Neural cell (in vitro differentiated cells): Measurements from ENCODE around the gene SLIT3. TPM values are rescaled to one million over a fixed set of nuclear protein-coding genes. Genes with fewer than 3 reads are reported as not detected.
A peak's percentile ranks its signal among the peaks of the same experiment; 100 is the strongest.

Source experiments
- H2AFZ ChIP-seq: fragments of 200-600, 300-800 bp; sonication (generic), shearing (Covaris generic); 2 replicates; pipeline ENCODE4 v1.6.0; 2014; ENCODE audit warnings: low read depth, mild to moderate bottlenecking, antibody characterized with exemption, low read length, moderate library complexity
- H3F3A ChIP-seq: fragments of 200-600 bp; shearing (Covaris generic); 2 replicates; pipeline ENCODE4 v1.6.1; 2016; ENCODE audit warnings: mild to moderate bottlenecking, moderate library complexity, mixed read lengths, antibody characterized with exemption, low read length; ENCODE audit not compliant: insufficient read depth, poor library complexity, severe bottlenecking
- H3K27ac ChIP-seq: fragments of 200-600, 300-800 bp; sonication (generic), shearing (Covaris generic); 2 replicates; pipeline ENCODE4 v1.5.1; 2014; ENCODE audit warnings: mild to moderate bottlenecking, low read length, moderate library complexity
- H3K27me3 ChIP-seq: fragments of 300-800, 200-600 bp; sonication (generic), shearing (Covaris generic); 2 replicates; pipeline ENCODE4 v1.6.0; 2014; ENCODE audit warnings: mild to moderate bottlenecking, low read depth, low read length, moderate library complexity; ENCODE audit not compliant: insufficient read depth
- H3K36me3 ChIP-seq: fragments of 300-800, 200-600 bp; sonication (generic), shearing (Covaris generic); 2 replicates; pipeline ENCODE4 v1.5.1; 2014; ENCODE audit warnings: mild to moderate bottlenecking, antibody characterized with exemption, low read length, moderate library complexity; ENCODE audit not compliant: insufficient read depth
- H3K4me2 ChIP-seq: fragments of 300-800, 200-600 bp; sonication (generic), shearing (Covaris generic); 2 replicates; pipeline ENCODE4 v1.6.0; 2014; ENCODE audit warnings: mild to moderate bottlenecking, low read length
- H3K4me3 ChIP-seq: fragments of 300-800, 200-600 bp; sonication (generic), shearing (Covaris generic); 2 replicates; pipeline ENCODE4 v1.5.1; 2014; ENCODE audit warnings: mild to moderate bottlenecking, low read length, moderate library complexity
- H3K79me2 ChIP-seq: fragments of 200-600 bp; shearing (Covaris generic); replicated peaks from 2 replicates; pipeline ENCODE4 v1.6.0; 2014; ENCODE audit warnings: mild to moderate bottlenecking, low read length, moderate library complexity; ENCODE audit not compliant: insufficient read depth
- H3K9ac ChIP-seq: fragments of 300-800, 200-600 bp; sonication (generic), shearing (Covaris generic); 2 replicates; pipeline ENCODE4 v1.6.1; 2016; ENCODE audit warnings: mild to moderate bottlenecking, low read length, mixed read lengths
- H3K9me2 ChIP-seq: fragments of 200-600 bp; shearing (Covaris generic); 2 replicates; pipeline ENCODE4 v1.6.1; 2016; ENCODE audit warnings: mild to moderate bottlenecking, low read length, mixed read lengths; ENCODE audit not compliant: insufficient read depth
- H3K9me3 ChIP-seq: fragments of 200-600, 300-800 bp; sonication (generic), shearing (Covaris generic); 2 replicates; pipeline ENCODE4 v1.6.1; 2016; ENCODE audit warnings: mild to moderate bottlenecking, mixed run types, low read length, moderate library complexity, mixed read lengths
- H4K20me1 ChIP-seq: fragments of 200-600 bp; shearing (Covaris generic); 2 replicates; pipeline ENCODE4 v1.6.1; 2016; ENCODE audit warnings: mild to moderate bottlenecking, mixed run types; ENCODE audit not compliant: insufficient read depth
- CTCF ChIP-seq: fragments of 450-650 bp; IDR thresholded peaks from 2 replicates; pipeline ENCODE4 v1.5.1; 2014; ENCODE audit warnings: antibody characterized with exemption, mild to moderate bottlenecking, moderate library complexity; ENCODE audit not compliant: poor library complexity, severe bottlenecking
- EP300 ChIP-seq: fragments of 450-650 bp; conservative IDR thresholded peaks from 2 replicates; pipeline ENCODE4 v1.6.1; 2014; ENCODE audit warnings: antibody characterized with exemption, mild to moderate bottlenecking, moderate library complexity; ENCODE audit not compliant: poor library complexity, severe bottlenecking
- EZH2 ChIP-seq: fragments of 200-600, 300-800 bp; shearing (Covaris generic), sonication (generic); IDR thresholded peaks from 2 replicates; pipeline ENCODE4 v1.6.1; 2014; ENCODE audit warnings: antibody characterized with exemption, low read length, borderline replicate concordance, mild to moderate bottlenecking; ENCODE audit not compliant: insufficient read depth, poor library complexity, severe bottlenecking
- MXI1 ChIP-seq: fragments of 450-650 bp; conservative IDR thresholded peaks from 2 replicates; pipeline ENCODE4 v1.6.1; 2014; ENCODE audit warnings: antibody characterized with exemption, mild to moderate bottlenecking; ENCODE audit not compliant: poor library complexity, severe bottlenecking
- POLR2AphosphoS5 ChIP-seq: IDR thresholded peaks from 2 replicates; pipeline ENCODE4 v1.6.1; 2012
- RAD21 ChIP-seq: fragments of 450-650 bp; conservative IDR thresholded peaks from 2 replicates; pipeline ENCODE4 v1.6.1; 2014; ENCODE audit warnings: antibody characterized with exemption, mild to moderate bottlenecking, moderate library complexity
- REST ChIP-seq: IDR thresholded peaks from 2 replicates; pipeline ENCODE4 v1.6.1; 2012; ENCODE audit warnings: borderline replicate concordance
- SMC3 ChIP-seq: fragments of 450-650 bp; conservative IDR thresholded peaks from 2 replicates; pipeline ENCODE4 v1.6.1; 2014; ENCODE audit warnings: antibody characterized with exemption, mild to moderate bottlenecking, moderate library complexity; ENCODE audit not compliant: poor library complexity
- TAF1 ChIP-seq: IDR thresholded peaks from 2 replicates; pipeline ENCODE4 v1.6.1; 2012; ENCODE audit warnings: low read depth
- polyA plus RNA-seq: library from polyadenylated mRNA; depleted of rRNA; stranded (reverse); fragments of >200 nt; gene quantifications from 2 replicates; pipeline ENCODE4 v1.2.3, GENCODE V29; 2014

The SLIT3 gene
- polyA plus RNA-seq, 1 donor from 2014 or later = 1.2 TPM

- Histone ChIP-seq H3K36me3 (no peaks in the 10 kb centered on the region), H3K9me2 (no peaks in the 10 kb centered on the region)
Observed at GRCh38 chr5:168969326-168969886, 331.5 kb downstream of the SLIT3 start.

More at GRCh38 chr5:168969326-168969886, 331.5 kb downstream of the SLIT3 start:
- Histone ChIP-seq H3K27me3 (no peaks in the 10 kb centered on the region), H2AFZ (no peak overlapping the region), H3K4me2 (no peak overlapping the region), H3K4me3 (no peak overlapping the region), H3F3A (no peaks in the 10 kb centered on the region), H3K79me2 (no peaks in the 10 kb centered on the region), H3K9ac (no peak overlapping the region), H3K27ac (no peak overlapping the region), H3K9me3 (no peaks in the 10 kb centered on the region), H4K20me1 (no peaks in the 10 kb centered on the region)
- TF ChIP-seq SMC3 (no peak), TAF1 (no peak), MXI1 (no peak), CTCF (no peak), EP300 (peak; percentile 69), POLR2AphosphoS5 (peak; percentile 31), REST (peak; percentile 45), EZH2 (no peak), RAD21 (no peak)
